ENCODE results near the gene TPPP2. TPM values are rescaled to one million over a fixed set of nuclear protein-coding genes. Genes with fewer than 3 reads are reported as not detected.

The TPPP2 gene
- total and polyA plus RNA-seq, 2 of the 4 experiments (the other 2 are of a cell fraction) = not detected

DNA sequence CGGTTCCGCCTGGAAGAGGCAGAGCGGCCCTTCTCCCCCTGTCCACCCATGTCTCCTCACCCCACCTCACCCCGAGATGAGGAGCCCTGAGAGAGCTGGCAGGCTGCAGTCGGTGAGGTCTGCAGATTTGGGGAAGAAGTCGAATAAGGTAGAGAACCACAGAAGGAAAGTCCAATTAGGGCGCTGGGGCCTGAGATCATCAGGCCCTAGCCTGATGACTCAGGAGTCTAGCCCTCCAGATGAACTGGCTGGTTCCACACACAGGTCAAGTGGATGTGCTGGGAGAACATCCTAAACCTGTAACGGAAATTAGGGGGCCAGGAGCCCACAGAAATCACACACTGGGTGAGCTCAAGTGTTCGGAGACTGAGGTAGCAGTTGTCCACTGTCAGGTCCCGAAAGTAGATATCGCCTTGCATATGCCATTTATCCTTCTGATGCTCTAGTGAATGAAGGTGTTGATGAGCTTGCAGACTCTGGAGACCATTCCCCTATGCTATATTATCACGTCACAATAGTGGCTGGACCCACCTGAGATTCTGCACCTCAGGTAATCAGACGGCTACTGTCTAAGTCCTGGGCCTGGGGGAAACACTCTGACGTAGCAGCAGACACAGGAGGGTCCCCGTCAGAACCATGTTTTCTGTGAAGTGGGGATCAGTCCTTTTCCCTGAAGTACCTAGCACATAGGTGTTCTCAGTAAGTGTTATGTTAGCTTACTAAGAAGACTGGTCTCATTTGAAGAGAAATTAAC is 41.1 kb upstream of the TPPP2 start:
- in situ Hi-C loops (cut with MboI; ENCODE audit: low sequenced_read_pairs) = loop anchor here (25.0 kb wide), 1 partner anchor 652 kb away; the partner anchor contains the start of genes CCNB1IP1 and PARP2
- CTCF ChIA-PET = interaction anchor here (1.8 kb wide), 1 partner anchor 18 kb away, joined by 7 read pairs; no protein-coding TSS in a partner anchor

More for the DNA sequence above, 41.1 kb upstream of the TPPP2 start:
- Histone ChIP-seq H3K79me1 (ENCODE audit: low read depth in 1 of 2, low read length in 2 of 2) (peaks cover 6 to 28% of the 10 kb centered on the region in 2 experiments), H3K36me3 (ENCODE audit: control insufficient read depth, insufficient read depth, low read length) (peaks cover 9% of the 10 kb centered on the region), H3K23ac (ENCODE audit: low read depth, low read length) (peak overlapping the region; percentile 82), H3K18ac (ENCODE audit: low read depth, low read length) (peak overlapping the region; percentile 85), H3K4me2 (ENCODE audit: low read depth, low read length) (peak overlapping the region; percentile 85), H3K9ac (ENCODE audit: low read depth, low read length) (peak overlapping the region; percentile 68), H2AK5ac (ENCODE audit: low read depth, low read length) (peak overlapping the region; percentile 86), H2AFZ (replicated peaks; ENCODE audit: low read length, poor library complexity) (peak overlapping the region; percentile 75), H2AK9ac (replicated peaks; ENCODE audit: low read depth, low read length, poor library complexity) (peak overlapping the region; percentile 93), H3K4me3 (ENCODE audit: insufficient read depth, low read depth, low read length) (peak overlapping the region; percentile 10; the same call in 1 of the 2 replicates), H3K4ac (ENCODE audit: low read depth, low read length) (peak overlapping the region; percentile 98), H4K5ac (ENCODE audit: low read depth, low read length) (peak overlapping the region; percentile 99), H3K14ac (replicated peaks; ENCODE audit: low read depth, low read length) (peak overlapping the region; percentile 95), H3K9me1 (ENCODE audit: insufficient read depth, low read length) (peaks cover 16% of the 10 kb centered on the region), H4K8ac (ENCODE audit: low read depth in 2 of 2, low read length in 2 of 2) (peak overlapping the region; percentile 94 to 95), H3K9me3 (ENCODE audit: control insufficient read depth, insufficient read depth, low read length) (no peaks in the 10 kb centered on the region), H2BK15ac (ENCODE audit: low read depth, low read length) (peak overlapping the region; percentile 86), H4K20me1 (ENCODE audit: insufficient read depth, low read length) (no peaks in the 10 kb centered on the region), H2BK5ac (ENCODE audit: low read depth, low read length, poor library complexity, severe bottlenecking) (peak overlapping the region; percentile 92), H2BK20ac (ENCODE audit: low read depth, low read length) (peak overlapping the region; percentile 91), H2BK120ac (ENCODE audit: low read depth, low read length) (peak overlapping the region; percentile 91), H3K4me1 (ENCODE audit: control insufficient read depth, insufficient read depth, low read length) (peaks cover 8% of the 10 kb centered on the region), H4K91ac (ENCODE audit: insufficient read depth, low read depth, low read length) (peak overlapping the region; percentile 97), H3K27me3 (ENCODE audit: control insufficient read depth, insufficient read depth, low read length) (no peaks in the 10 kb centered on the region), H3K56ac (ENCODE audit: extremely low read depth, insufficient read depth, low read length) (peak overlapping the region; percentile 84), H3K27ac (ENCODE audit: insufficient read depth, low read length) (peak overlapping the region; percentile 74)
- no peak for ATAC-seq (ENCODE audit: low read depth)
- WGBS, 2 experiments (ENCODE audit: extremely low coverage in 2 of 2, insufficient read length in 1 of 2) = no CpG with 5 or more reads among the region's 15 CpGs
- no peak for TF ChIP-seq MXI1 (IDR thresholded peaks at IDR 0.05; ENCODE audit: borderline replicate concordance, low read depth, low read length)
- TF ChIP-seq, protein P1, sequence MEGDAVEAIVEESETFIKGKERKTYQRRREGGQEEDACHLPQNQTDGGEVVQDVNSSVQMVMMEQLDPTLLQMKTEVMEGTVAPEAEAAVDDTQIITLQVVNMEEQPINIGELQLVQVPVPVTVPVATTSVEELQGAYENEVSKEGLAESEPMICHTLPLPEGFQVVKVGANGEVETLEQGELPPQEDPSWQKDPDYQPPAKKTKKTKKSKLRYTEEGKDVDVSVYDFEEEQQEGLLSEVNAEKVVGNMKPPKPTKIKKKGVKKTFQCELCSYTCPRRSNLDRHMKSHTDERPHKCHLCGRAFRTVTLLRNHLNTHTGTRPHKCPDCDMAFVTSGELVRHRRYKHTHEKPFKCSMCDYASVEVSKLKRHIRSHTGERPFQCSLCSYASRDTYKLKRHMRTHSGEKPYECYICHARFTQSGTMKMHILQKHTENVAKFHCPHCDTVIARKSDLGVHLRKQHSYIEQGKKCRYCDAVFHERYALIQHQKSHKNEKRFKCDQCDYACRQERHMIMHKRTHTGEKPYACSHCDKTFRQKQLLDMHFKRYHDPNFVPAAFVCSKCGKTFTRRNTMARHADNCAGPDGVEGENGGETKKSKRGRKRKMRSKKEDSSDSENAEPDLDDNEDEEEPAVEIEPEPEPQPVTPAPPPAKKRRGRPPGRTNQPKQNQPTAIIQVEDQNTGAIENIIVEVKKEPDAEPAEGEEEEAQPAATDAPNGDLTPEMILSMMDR (conservative IDR thresholded peaks at IDR 0.05; ENCODE audit: low read depth, low read length) = no peak
- no peak for TF ChIP-seq RAD21 (IDR thresholded peaks at IDR 0.05; ENCODE audit: low read length)
- no peak for TF ChIP-seq NFE2L2 (IDR thresholded peaks at IDR 0.05; ENCODE audit: low read depth, low read length)
- TF ChIP-seq POLR2A (IDR thresholded peaks at IDR 0.05; ENCODE audit: low read depth, low read length) = no peak
- TF ChIP-seq, protein P2, sequence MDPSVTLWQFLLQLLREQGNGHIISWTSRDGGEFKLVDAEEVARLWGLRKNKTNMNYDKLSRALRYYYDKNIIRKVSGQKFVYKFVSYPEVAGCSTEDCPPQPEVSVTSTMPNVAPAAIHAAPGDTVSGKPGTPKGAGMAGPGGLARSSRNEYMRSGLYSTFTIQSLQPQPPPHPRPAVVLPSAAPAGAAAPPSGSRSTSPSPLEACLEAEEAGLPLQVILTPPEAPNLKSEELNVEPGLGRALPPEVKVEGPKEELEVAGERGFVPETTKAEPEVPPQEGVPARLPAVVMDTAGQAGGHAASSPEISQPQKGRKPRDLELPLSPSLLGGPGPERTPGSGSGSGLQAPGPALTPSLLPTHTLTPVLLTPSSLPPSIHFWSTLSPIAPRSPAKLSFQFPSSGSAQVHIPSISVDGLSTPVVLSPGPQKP (IDR thresholded peaks at IDR 0.05; ENCODE audit: borderline replicate concordance, low read depth, low read length) = no peak
- TF ChIP-seq, protein P3, sequence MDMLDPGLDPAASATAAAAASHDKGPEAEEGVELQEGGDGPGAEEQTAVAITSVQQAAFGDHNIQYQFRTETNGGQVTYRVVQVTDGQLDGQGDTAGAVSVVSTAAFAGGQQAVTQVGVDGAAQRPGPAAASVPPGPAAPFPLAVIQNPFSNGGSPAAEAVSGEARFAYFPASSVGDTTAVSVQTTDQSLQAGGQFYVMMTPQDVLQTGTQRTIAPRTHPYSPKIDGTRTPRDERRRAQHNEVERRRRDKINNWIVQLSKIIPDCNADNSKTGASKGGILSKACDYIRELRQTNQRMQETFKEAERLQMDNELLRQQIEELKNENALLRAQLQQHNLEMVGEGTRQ (IDR thresholded peaks at IDR 0.05; ENCODE audit: low read depth, low read length) = no peak
- POLR2A ChIA-PET (ENCODE audit: unreplicated experiment) = interaction anchor here (0.6 kb wide), 1 partner anchor 260 kb away, joined by 3 read pairs; no protein-coding TSS in a partner anchor
- dilution Hi-C loops (cut with HindIII; ENCODE audit: low sequenced_read_pairs, unreplicated experiment) = no loop called here
- BruUV-seq (replicated peaks) = no TSS peak
- intact Hi-C loops (cut with micrococcal nuclease) = no loop called here
- no peak for DNase-seq

Measured in IMR-90 (cell line).